ENCODE results near the gene LMOD1. TPM values are rescaled to one million over a fixed set of nuclear protein-coding genes. Genes with fewer than 3 reads are reported as not detected.
A peak's percentile ranks its signal among the peaks of the same experiment; 100 is the strongest.

LMOD1 gene
- total and polyA plus RNA-seq, 2 donors (not counting 1 experiment from before 2014, with no cell fraction given): 36.3 to 74.9 TPM

GRCh38 chr1:201851949-201852348 is 94.4 kb downstream of the LMOD1 start:
- peaks cover 10% of the 10 kb centered on the region for H3K4me1 ChIP-seq (ENCODE audit: control insufficient read depth, extremely low read depth, insufficient read depth, low read length)
- no peak for DNase-seq (ENCODE audit: low read depth in 2 of 2)
- H3K79me2 ChIP-seq (ENCODE audit: control insufficient read depth, insufficient read depth, low read length): peaks cover 14% of the 10 kb centered on the region
- H3K27ac ChIP-seq (ENCODE audit: insufficient read depth, low read length): no peak overlapping the region
- no peak overlapping the region for H3K4me3 ChIP-seq (replicated peaks in 1 of 4; ENCODE audit: control extremely low read depth in 1 of 4, insufficient read depth in 1 of 4, low read depth in 3 of 4, low read length in 4 of 4)
- no peaks in the 10 kb centered on the region for H3K27me3 ChIP-seq (ENCODE audit: control insufficient read depth, insufficient read depth, low read length)
- no peak overlapping the region for H3K9ac ChIP-seq (ENCODE audit: insufficient read depth, low read length)
- no peaks in the 10 kb centered on the region for H3K9me3 ChIP-seq (ENCODE audit: control insufficient read depth, insufficient read depth, low read depth, low read length)
- TF ChIP-seq EZH2 (IDR thresholded peaks at IDR 0.05; ENCODE audit: low read length, missing control alignments): no peak
- TF ChIP-seq CTCF (conservative IDR thresholded peaks at IDR 0.05 in 1 of 2, IDR thresholded peaks at IDR 0.05 in 1 of 2; ENCODE audit: low read depth in 1 of 2, low read length in 2 of 2): no peak
- H3K36me3 ChIP-seq (ENCODE audit: control insufficient read depth, insufficient read depth, low read length): peaks cover 8% of the 10 kb centered on the region
- no peak overlapping the region for H2AFZ ChIP-seq (ENCODE audit: low read length)
- H3K4me2 ChIP-seq (ENCODE audit: extremely low read depth, insufficient read depth, low read length): no peak overlapping the region
- no peaks in the 10 kb centered on the region for H4K20me1 ChIP-seq (ENCODE audit: control insufficient read depth, extremely low read depth, insufficient read depth, low read length)

- Histone ChIP-seq H2AFZ (ENCODE audit: low read length) (no peak overlapping the region), H3K9me3 (ENCODE audit: control insufficient read depth, insufficient read depth, low read depth, low read length) (no peaks in the 10 kb centered on the region), H3K79me2 (ENCODE audit: control insufficient read depth, insufficient read depth, low read length) (peaks cover 22% of the 10 kb centered on the region), H3K27me3 (ENCODE audit: control insufficient read depth, insufficient read depth, low read length) (no peaks in the 10 kb centered on the region), H3K4me2 (ENCODE audit: extremely low read depth, insufficient read depth, low read length) (peak overlapping the region; percentile 1), H3K9ac (ENCODE audit: insufficient read depth, low read length) (no peak overlapping the region), H4K20me1 (ENCODE audit: control insufficient read depth, extremely low read depth, insufficient read depth, low read length) (no peaks in the 10 kb centered on the region), H3K4me1 (ENCODE audit: control insufficient read depth, extremely low read depth, insufficient read depth, low read length) (peaks cover 14% of the 10 kb centered on the region), H3K4me3 (replicated peaks in 1 of 4; ENCODE audit: control extremely low read depth in 1 of 4, insufficient read depth in 1 of 4, low read depth in 3 of 4, low read length in 4 of 4) (no peak overlapping the region), H3K27ac (ENCODE audit: insufficient read depth, low read length) (peak overlapping the region; percentile 31), H3K36me3 (ENCODE audit: control insufficient read depth, insufficient read depth, low read length) (peaks cover 8% of the 10 kb centered on the region)
- TF ChIP-seq CTCF (conservative IDR thresholded peaks at IDR 0.05 in 1 of 2, IDR thresholded peaks at IDR 0.05 in 1 of 2; ENCODE audit: low read depth in 1 of 2, low read length in 2 of 2) (no peak), EZH2 (IDR thresholded peaks at IDR 0.05; ENCODE audit: low read length, missing control alignments) (no peak)
- peak; percentile 76 to 97 for DNase-seq (ENCODE audit: low read depth in 2 of 2)
Measured at GRCh38 chr1:201850053-201850397, 96.3 kb downstream of the LMOD1 start.

- Histone ChIP-seq H3K27me3 (ENCODE audit: control insufficient read depth, insufficient read depth, low read length) (no peaks in the 10 kb centered on the region), H3K9me3 (ENCODE audit: control insufficient read depth, insufficient read depth, low read depth, low read length) (no peaks in the 10 kb centered on the region), H3K27ac (ENCODE audit: insufficient read depth, low read length) (peak overlapping the region; percentile 31), H3K9ac (ENCODE audit: insufficient read depth, low read length) (no peak overlapping the region), H3K4me1 (ENCODE audit: control insufficient read depth, extremely low read depth, insufficient read depth, low read length) (peaks cover 14% of the 10 kb centered on the region), H3K36me3 (ENCODE audit: control insufficient read depth, insufficient read depth, low read length) (peaks cover 8% of the 10 kb centered on the region), H3K4me3 (replicated peaks in 1 of 4; ENCODE audit: control extremely low read depth in 1 of 4, insufficient read depth in 1 of 4, low read depth in 3 of 4, low read length in 4 of 4) (no peak overlapping the region), H3K79me2 (ENCODE audit: control insufficient read depth, insufficient read depth, low read length) (peaks cover 24% of the 10 kb centered on the region), H4K20me1 (ENCODE audit: control insufficient read depth, extremely low read depth, insufficient read depth, low read length) (no peaks in the 10 kb centered on the region), H2AFZ (ENCODE audit: low read length) (no peak overlapping the region), H3K4me2 (ENCODE audit: extremely low read depth, insufficient read depth, low read length) (no peak overlapping the region)
- TF ChIP-seq CTCF (conservative IDR thresholded peaks at IDR 0.05 in 1 of 2, IDR thresholded peaks at IDR 0.05 in 1 of 2; ENCODE audit: low read depth in 1 of 2, low read length in 2 of 2): no peak
- no peak for DNase-seq (ENCODE audit: low read depth in 2 of 2)
Measured at GRCh38 chr1:201849372-201850052, 96.8 kb downstream of the LMOD1 start.

All from fibroblast of lung (primary cell).